Measurements from ENCODE around the gene CACNA1I. TPM values are rescaled to one million over a fixed set of nuclear protein-coding genes. Genes with fewer than 3 reads are reported as not detected.

The CACNA1I gene
- total RNA-seq, 1 experiment from 2014 or later, result 0.02 TPM

- no peaks in the 10 kb centered on the region for H3K36me3 Mint-ChIP-seq (ENCODE audit: insufficient read depth, unreplicated experiment)
- no peak for DNase-seq (ENCODE audit: unreplicated experiment)
- intact Hi-C loops (cut with micrococcal nuclease), result no loop called here
- H3K4me3 Mint-ChIP-seq (ENCODE audit: unreplicated experiment), result no peak overlapping the region
- no TSS peak for BruUV-seq (replicated peaks)
- H3K4me1 Mint-ChIP-seq (ENCODE audit: insufficient read depth, unreplicated experiment), result no peaks in the 10 kb centered on the region
- no peak for TF ChIP-seq CTCF (IDR thresholded peaks at IDR 0.05; ENCODE audit: unreplicated experiment)
- POLR2A ChIA-PET, result no interaction called here
- H3K27me3 Mint-ChIP-seq (ENCODE audit: insufficient read depth, unreplicated experiment), result peaks cover 46% of the 10 kb centered on the region
- H3K27ac Mint-ChIP-seq (ENCODE audit: low read depth, unreplicated experiment), result no peak overlapping the region
- no peaks in the 10 kb centered on the region for H3K9me3 Mint-ChIP-seq (ENCODE audit: unreplicated experiment)
- CTCF ChIA-PET, result no interaction called here
Observed at GRCh38 chr22:39713799-39714290, 143.3 kb downstream of the CACNA1I start.

DNA sequence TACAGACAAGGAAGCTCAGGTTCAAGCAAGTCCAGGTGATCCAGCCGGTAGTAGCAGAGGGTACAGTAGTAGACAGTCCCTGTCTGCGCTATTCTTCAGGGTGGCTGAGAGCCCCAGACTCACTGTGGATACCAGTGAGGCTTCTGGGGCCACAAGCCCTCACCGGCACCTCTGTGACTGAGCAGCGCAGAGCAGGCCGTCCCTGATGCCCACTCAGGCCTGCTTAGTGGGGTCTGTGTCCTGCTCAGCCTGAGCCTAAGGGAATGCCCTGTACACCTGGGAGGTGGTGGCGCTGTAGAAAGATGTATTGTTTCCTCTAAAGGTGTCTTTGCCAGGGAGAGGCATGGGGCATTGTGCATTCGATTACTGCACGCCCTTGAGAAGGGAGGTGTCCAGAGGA lies 143.8 kb downstream of the CACNA1I start:
- no peaks in the 10 kb centered on the region for H3K4me1 Mint-ChIP-seq (ENCODE audit: insufficient read depth, unreplicated experiment)
- POLR2A ChIA-PET, result interaction anchor here (0.8 kb wide), 1 partner anchor 8 kb away, joined by 4 read pairs; no protein-coding TSS in a partner anchor
- H3K27me3 Mint-ChIP-seq (ENCODE audit: insufficient read depth, unreplicated experiment), result peaks cover 41% of the 10 kb centered on the region
- CTCF ChIA-PET, result no interaction called here
- intact Hi-C loops (cut with micrococcal nuclease), result no loop called here
- TF ChIP-seq CTCF (IDR thresholded peaks at IDR 0.05; ENCODE audit: unreplicated experiment), result no peak
- DNase-seq (ENCODE audit: unreplicated experiment), result no peak
- no TSS peak for BruUV-seq (replicated peaks)
- H3K27ac Mint-ChIP-seq (ENCODE audit: low read depth, unreplicated experiment), result no peak overlapping the region
- H3K9me3 Mint-ChIP-seq (ENCODE audit: unreplicated experiment), result no peaks in the 10 kb centered on the region
- no peaks in the 10 kb centered on the region for H3K36me3 Mint-ChIP-seq (ENCODE audit: insufficient read depth, unreplicated experiment)
- H3K4me3 Mint-ChIP-seq (ENCODE audit: unreplicated experiment), result no peak overlapping the region

DNA sequence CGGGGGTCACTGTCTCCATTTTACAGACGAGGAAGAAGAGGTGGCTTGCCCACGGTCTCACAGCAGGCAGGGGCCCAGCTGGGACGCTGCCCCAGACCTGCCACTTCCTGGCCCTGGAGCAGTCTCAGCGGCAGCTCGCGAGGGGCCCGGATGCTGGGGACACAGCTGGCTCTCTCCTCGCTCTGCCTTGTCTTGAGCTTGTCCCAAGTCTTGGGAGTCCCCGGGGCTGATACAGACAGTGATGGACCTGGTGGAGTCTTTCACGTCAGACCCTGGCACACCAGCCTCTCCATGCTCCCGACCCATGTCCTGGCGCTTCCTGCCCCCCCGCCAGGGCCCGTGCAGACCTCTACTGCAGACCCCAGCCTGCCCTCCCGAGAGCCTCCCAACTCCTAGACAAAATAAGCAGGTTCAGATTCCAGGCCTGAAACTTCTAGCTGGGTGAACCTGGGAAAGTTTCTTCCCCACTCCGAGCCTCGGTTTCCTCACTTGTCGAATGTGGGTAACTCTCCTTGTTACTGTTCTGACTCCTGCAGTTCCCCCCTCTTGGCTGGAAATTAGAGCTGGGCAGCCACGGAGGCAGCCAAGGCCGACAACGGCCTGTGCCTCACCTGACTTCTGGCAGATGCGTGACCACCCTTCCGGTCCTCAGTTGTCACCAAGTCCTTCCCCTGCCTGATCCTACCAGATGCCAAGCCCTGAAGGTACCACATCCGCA lies 145.4 kb downstream of the CACNA1I start:
- Mint-ChIP-seq H3K27me3 (ENCODE audit: insufficient read depth, unreplicated experiment) (peaks cover 36% of the 10 kb centered on the region), H3K27ac (ENCODE audit: low read depth, unreplicated experiment) (no peak overlapping the region), H3K36me3 (ENCODE audit: insufficient read depth, unreplicated experiment) (no peaks in the 10 kb centered on the region), H3K9me3 (ENCODE audit: unreplicated experiment) (no peaks in the 10 kb centered on the region), H3K4me1 (ENCODE audit: insufficient read depth, unreplicated experiment) (no peaks in the 10 kb centered on the region), H3K4me3 (ENCODE audit: unreplicated experiment) (no peak overlapping the region)
- POLR2A ChIA-PET, result no interaction called here
- DNase-seq (ENCODE audit: unreplicated experiment), result no peak
- CTCF ChIA-PET, result interaction anchor here (0.6 kb wide), 1 partner anchor 308 kb away, joined by 3 read pairs; no protein-coding TSS in a partner anchor
- intact Hi-C loops (cut with micrococcal nuclease), result no loop called here
- no peak for TF ChIP-seq CTCF (IDR thresholded peaks at IDR 0.05; ENCODE audit: unreplicated experiment)
- no TSS peak for BruUV-seq (replicated peaks)

DNA sequence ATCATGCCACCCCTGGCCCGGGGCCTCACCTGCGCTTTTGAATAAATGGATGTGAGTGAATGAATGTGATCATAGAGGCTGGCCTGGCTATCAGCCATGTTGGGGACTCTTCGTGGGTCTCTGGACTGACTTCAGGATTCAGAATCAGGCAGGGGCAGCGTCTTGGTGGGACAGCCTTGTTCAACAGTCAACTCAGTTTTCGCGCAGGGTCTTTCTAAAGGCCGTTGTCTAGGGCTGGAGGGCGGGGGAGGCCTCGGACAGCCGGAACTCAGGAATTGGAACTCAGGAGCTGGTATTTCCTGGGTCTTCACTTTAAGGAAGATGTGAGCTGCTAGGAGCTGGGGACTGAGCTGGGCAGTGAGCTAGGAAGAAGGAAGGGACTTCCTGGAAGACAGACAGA lies 146.0 kb downstream of the CACNA1I start:
- Mint-ChIP-seq H3K4me1 (ENCODE audit: insufficient read depth, unreplicated experiment) (no peaks in the 10 kb centered on the region), H3K9me3 (ENCODE audit: unreplicated experiment) (no peaks in the 10 kb centered on the region), H3K36me3 (ENCODE audit: insufficient read depth, unreplicated experiment) (no peaks in the 10 kb centered on the region), H3K27me3 (ENCODE audit: insufficient read depth, unreplicated experiment) (peaks cover 36% of the 10 kb centered on the region), H3K27ac (ENCODE audit: low read depth, unreplicated experiment) (no peak overlapping the region), H3K4me3 (ENCODE audit: unreplicated experiment) (no peak overlapping the region)
- POLR2A ChIA-PET, result no interaction called here
- no TSS peak for BruUV-seq (replicated peaks)
- CTCF ChIA-PET, result no interaction called here
- no peak for DNase-seq (ENCODE audit: unreplicated experiment)
- intact Hi-C loops (cut with micrococcal nuclease), result no loop called here
- TF ChIP-seq CTCF (IDR thresholded peaks at IDR 0.05; ENCODE audit: unreplicated experiment), result no peak

Measured in MCF 10A (cell line).